SKM-1 treated with dmso at 0.1 percent for 144 hours (cell line): ENCODE measurements around the gene SEMA7A.

Source experiments
- DNase-seq: peaks from one replicate; lab custom pipeline; 2025; ENCODE audit not compliant: unreplicated experiment; lab: John Stamatoyannopoulos, UW

Gene SEMA7A

GRCh38 chr15:74431116-74431515 is 2.6 kb downstream of the SEMA7A start:
- DNase-seq = no peak

- DNase-seq = no peak
Observed at GRCh38 chr15:74430510-74430951, 3.2 kb downstream of the SEMA7A start.

- no peak for DNase-seq
Observed at GRCh38 chr15:74429781-74430400, 3.9 kb downstream of the SEMA7A start.

GRCh38 chr15:74428970-74429780 is 4.6 kb downstream of the SEMA7A start:
- DNase-seq = peak; percentile 33

- DNase-seq = peak; percentile 61
Observed at GRCh38 chr15:74428442-74428787, 5.3 kb downstream of the SEMA7A start.

GRCh38 chr15:74427607-74428441 is 5.9 kb downstream of the SEMA7A start:
- no peak for DNase-seq

GRCh38 chr15:74426404-74427281 is 7.1 kb downstream of the SEMA7A start:
- DNase-seq = no peak

GRCh38 chr15:74425630-74426029 is 8.1 kb downstream of the SEMA7A start:
- no peak for DNase-seq

GRCh38 chr15:74424901-74425528 is 8.7 kb downstream of the SEMA7A start:
- DNase-seq = no peak

- no peak for DNase-seq
Observed at GRCh38 chr15:74423431-74424257, 10.1 kb downstream of the SEMA7A start.

- DNase-seq = peak; percentile 44
Observed at GRCh38 chr15:74422652-74423430, 10.9 kb downstream of the SEMA7A start.

- no peak for DNase-seq
Observed at GRCh38 chr15:74422265-74422651, 11.5 kb downstream of the SEMA7A start.

- no peak for DNase-seq
Observed at GRCh38 chr15:74421302-74422245, 12.2 kb downstream of the SEMA7A start.

- no peak for DNase-seq
Observed at GRCh38 chr15:74420193-74420905, 13.4 kb downstream of the SEMA7A start.

- no peak for DNase-seq
Observed at GRCh38 chr15:74419432-74419831, 14.3 kb downstream of the SEMA7A start.

- no peak for DNase-seq
Observed at GRCh38 chr15:74418575-74419338, 15.0 kb downstream of the SEMA7A start.
